ENCODE measurements around the gene PTPRN2. TPM values are rescaled to one million over a fixed set of nuclear protein-coding genes. Genes with fewer than 3 reads are reported as not detected.

The PTPRN2 gene
- total and polyA plus RNA-seq, 9 of the 15 experiments (the other 6 are each of a cell fraction or from before 2014, with no cell fraction given) = not detected

DNA sequence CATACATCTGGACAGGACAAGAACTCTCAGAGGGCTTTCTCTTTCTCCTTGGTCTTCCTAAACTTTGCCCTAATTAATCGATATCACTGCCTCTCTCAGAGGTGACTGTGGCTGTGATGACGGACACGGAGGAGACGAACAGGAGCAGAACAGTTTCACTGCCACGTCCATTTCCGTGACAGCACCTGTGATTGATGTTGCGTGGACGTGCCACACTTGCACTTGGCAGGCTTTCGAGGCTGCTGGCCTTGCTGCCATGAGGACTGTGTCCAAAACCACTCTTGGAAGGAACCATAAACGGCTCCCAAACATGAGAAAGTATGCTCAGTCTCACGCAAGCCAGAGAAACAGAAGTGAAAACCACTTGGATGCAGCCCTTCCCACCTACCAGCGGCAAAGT is 942.7 kb downstream of the PTPRN2 start (continued):
- TF ChIP-seq, protein P1, sequence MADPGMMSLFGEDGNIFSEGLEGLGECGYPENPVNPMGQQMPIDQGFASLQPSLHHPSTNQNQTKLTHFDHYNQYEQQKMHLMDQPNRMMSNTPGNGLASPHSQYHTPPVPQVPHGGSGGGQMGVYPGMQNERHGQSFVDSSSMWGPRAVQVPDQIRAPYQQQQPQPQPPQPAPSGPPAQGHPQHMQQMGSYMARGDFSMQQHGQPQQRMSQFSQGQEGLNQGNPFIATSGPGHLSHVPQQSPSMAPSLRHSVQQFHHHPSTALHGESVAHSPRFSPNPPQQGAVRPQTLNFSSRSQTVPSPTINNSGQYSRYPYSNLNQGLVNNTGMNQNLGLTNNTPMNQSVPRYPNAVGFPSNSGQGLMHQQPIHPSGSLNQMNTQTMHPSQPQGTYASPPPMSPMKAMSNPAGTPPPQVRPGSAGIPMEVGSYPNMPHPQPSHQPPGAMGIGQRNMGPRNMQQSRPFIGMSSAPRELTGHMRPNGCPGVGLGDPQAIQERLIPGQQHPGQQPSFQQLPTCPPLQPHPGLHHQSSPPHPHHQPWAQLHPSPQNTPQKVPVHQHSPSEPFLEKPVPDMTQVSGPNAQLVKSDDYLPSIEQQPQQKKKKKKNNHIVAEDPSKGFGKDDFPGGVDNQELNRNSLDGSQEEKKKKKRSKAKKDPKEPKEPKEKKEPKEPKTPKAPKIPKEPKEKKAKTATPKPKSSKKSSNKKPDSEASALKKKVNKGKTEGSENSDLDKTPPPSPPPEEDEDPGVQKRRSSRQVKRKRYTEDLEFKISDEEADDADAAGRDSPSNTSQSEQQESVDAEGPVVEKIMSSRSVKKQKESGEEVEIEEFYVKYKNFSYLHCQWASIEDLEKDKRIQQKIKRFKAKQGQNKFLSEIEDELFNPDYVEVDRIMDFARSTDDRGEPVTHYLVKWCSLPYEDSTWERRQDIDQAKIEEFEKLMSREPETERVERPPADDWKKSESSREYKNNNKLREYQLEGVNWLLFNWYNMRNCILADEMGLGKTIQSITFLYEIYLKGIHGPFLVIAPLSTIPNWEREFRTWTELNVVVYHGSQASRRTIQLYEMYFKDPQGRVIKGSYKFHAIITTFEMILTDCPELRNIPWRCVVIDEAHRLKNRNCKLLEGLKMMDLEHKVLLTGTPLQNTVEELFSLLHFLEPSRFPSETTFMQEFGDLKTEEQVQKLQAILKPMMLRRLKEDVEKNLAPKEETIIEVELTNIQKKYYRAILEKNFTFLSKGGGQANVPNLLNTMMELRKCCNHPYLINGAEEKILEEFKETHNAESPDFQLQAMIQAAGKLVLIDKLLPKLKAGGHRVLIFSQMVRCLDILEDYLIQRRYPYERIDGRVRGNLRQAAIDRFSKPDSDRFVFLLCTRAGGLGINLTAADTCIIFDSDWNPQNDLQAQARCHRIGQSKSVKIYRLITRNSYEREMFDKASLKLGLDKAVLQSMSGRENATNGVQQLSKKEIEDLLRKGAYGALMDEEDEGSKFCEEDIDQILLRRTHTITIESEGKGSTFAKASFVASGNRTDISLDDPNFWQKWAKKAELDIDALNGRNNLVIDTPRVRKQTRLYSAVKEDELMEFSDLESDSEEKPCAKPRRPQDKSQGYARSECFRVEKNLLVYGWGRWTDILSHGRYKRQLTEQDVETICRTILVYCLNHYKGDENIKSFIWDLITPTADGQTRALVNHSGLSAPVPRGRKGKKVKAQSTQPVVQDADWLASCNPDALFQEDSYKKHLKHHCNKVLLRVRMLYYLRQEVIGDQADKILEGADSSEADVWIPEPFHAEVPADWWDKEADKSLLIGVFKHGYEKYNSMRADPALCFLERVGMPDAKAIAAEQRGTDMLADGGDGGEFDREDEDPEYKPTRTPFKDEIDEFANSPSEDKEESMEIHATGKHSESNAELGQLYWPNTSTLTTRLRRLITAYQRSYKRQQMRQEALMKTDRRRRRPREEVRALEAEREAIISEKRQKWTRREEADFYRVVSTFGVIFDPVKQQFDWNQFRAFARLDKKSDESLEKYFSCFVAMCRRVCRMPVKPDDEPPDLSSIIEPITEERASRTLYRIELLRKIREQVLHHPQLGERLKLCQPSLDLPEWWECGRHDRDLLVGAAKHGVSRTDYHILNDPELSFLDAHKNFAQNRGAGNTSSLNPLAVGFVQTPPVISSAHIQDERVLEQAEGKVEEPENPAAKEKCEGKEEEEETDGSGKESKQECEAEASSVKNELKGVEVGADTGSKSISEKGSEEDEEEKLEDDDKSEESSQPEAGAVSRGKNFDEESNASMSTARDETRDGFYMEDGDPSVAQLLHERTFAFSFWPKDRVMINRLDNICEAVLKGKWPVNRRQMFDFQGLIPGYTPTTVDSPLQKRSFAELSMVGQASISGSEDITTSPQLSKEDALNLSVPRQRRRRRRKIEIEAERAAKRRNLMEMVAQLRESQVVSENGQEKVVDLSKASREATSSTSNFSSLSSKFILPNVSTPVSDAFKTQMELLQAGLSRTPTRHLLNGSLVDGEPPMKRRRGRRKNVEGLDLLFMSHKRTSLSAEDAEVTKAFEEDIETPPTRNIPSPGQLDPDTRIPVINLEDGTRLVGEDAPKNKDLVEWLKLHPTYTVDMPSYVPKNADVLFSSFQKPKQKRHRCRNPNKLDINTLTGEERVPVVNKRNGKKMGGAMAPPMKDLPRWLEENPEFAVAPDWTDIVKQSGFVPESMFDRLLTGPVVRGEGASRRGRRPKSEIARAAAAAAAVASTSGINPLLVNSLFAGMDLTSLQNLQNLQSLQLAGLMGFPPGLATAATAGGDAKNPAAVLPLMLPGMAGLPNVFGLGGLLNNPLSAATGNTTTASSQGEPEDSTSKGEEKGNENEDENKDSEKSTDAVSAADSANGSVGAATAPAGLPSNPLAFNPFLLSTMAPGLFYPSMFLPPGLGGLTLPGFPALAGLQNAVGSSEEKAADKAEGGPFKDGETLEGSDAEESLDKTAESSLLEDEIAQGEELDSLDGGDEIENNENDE (IDR thresholded peaks at IDR 0.05; ENCODE audit: low read depth, low read length) = no peak
- TF ChIP-seq ZNF165 (CRISPR knock-in tag; IDR thresholded peaks at IDR 0.05; ENCODE audit: borderline replicate concordance) (no peak), MTA3 (IDR thresholded peaks at IDR 0.05; ENCODE audit: borderline replicate concordance) (no peak), ZNF140 (CRISPR knock-in tag; IDR thresholded peaks at IDR 0.05) (no peak), NFRKB (IDR thresholded peaks at IDR 0.05; ENCODE audit: low read depth) (no peak)
- TF ChIP-seq, protein P2, sequence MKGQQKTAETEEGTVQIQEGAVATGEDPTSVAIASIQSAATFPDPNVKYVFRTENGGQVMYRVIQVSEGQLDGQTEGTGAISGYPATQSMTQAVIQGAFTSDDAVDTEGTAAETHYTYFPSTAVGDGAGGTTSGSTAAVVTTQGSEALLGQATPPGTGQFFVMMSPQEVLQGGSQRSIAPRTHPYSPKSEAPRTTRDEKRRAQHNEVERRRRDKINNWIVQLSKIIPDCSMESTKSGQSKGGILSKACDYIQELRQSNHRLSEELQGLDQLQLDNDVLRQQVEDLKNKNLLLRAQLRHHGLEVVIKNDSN (CRISPR knock-in tag; IDR thresholded peaks at IDR 0.05) = no peak
